ENCODE measurements around the gene LCA5.

Gene LCA5

DNA sequence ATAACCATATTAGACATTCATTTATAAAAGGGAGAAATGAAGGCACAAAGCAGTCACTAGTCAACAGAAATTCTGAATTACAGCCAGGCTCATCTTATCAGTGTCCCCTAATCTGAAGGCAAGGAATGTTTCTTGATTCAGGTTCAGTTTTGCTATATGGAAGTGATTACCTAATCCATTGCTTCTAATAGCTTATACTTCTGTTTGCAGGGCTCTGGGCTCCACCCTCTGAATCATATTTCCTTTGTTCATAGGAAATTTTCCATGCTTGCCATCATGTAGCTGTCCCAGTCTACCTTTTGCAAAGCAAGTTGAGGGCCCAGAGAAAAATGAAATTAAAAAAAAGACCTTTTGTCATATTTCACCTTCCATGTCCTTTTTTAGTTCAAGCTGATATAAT, 96.0 kb downstream of the LCA5 start:
- Histone ChIP-seq H3K36me3 (ENCODE audit: insufficient read depth, low read length) (no peaks in the 10 kb centered on the region), H2AFZ (ENCODE audit: low read depth, low read length) (no peak overlapping the region), H3K4me1 (ENCODE audit: insufficient read depth, low read length) (no peaks in the 10 kb centered on the region), H3K4me3 (ENCODE audit: low read length) (no peak overlapping the region), H3K27me3 (ENCODE audit: insufficient read depth, low read length) (no peaks in the 10 kb centered on the region), H3K9me3 (ENCODE audit: low read length) (no peaks in the 10 kb centered on the region)

DNA sequence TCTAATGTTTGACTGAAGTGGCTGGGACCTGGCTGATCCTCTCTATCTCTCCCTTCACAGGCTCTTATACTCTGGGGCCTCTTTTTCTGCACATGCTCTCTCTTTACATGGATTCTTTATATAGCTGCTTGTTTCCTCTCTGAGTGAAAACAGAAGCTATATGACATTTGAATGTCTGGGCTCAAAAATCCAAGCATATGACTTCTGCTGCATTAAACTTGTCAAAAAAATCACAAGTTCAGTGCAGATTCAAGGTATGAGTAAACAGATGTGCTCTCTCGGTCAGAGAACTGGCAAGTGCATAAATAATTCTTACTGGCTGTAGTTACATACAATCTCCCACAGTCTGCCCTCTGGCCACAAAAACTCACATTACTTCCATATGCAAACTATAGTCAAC, 96.6 kb downstream of the LCA5 start:
- Histone ChIP-seq H3K4me3 (ENCODE audit: low read length) (no peak overlapping the region), H3K27me3 (ENCODE audit: insufficient read depth, low read length) (no peaks in the 10 kb centered on the region), H3K4me1 (ENCODE audit: insufficient read depth, low read length) (no peaks in the 10 kb centered on the region), H3K9me3 (ENCODE audit: low read length) (no peaks in the 10 kb centered on the region), H3K36me3 (ENCODE audit: insufficient read depth, low read length) (no peaks in the 10 kb centered on the region), H2AFZ (ENCODE audit: low read depth, low read length) (no peak overlapping the region)

DNA sequence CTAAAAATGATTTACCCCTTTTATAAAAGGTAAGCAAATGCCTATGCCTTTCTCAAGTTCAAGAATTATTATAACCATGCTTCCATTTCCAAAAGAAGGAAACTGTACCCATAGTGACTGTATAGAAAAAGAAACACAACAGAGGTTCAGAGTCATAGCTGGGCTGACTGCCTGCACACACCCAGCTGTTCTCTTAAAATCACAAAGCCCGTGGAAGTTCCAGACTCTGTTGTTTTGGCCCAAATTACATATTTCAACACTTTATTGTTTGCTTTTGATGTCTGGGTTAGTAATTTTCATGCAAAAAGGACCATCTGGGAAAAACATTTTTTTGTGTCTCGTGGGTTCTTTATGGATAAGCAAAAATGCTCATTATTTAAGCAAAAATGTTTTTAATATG, 99.2 kb downstream of the LCA5 start:
- Histone ChIP-seq H2AFZ (ENCODE audit: low read depth, low read length) (no peak overlapping the region), H3K4me3 (ENCODE audit: low read length) (no peak overlapping the region), H3K36me3 (ENCODE audit: insufficient read depth, low read length) (no peaks in the 10 kb centered on the region), H3K27me3 (ENCODE audit: insufficient read depth, low read length) (no peaks in the 10 kb centered on the region), H3K9me3 (ENCODE audit: low read length) (no peaks in the 10 kb centered on the region), H3K4me1 (ENCODE audit: insufficient read depth, low read length) (no peaks in the 10 kb centered on the region)

DNA sequence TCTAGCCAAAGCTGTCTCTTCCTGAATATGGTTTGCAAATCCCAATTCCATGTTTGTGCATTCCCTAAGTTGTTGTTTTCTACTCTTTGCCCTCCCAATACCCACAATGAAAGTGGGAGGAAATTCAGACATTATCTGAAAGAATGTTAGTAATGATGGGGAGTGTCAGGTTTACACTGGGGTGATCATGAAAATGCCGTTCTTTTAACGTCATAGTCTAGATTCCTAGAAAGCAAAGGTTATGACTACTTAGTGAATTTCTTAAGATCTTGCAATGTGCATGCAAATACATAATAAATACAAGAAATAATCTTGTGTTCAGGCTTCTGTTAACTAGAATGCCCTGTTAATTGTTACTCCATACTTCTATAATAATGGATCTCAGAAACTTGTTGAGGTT, 101.0 kb downstream of the LCA5 start:
- H3K4me1 ChIP-seq (ENCODE audit: insufficient read depth, low read length) = no peaks in the 10 kb centered on the region
- H3K9me3 ChIP-seq (ENCODE audit: low read length) = no peaks in the 10 kb centered on the region
- H2AFZ ChIP-seq (ENCODE audit: low read depth, low read length) = no peak overlapping the region
- H3K4me3 ChIP-seq (ENCODE audit: low read length) = no peak overlapping the region
- H3K27me3 ChIP-seq (ENCODE audit: insufficient read depth, low read length) = no peaks in the 10 kb centered on the region
- no peaks in the 10 kb centered on the region for H3K36me3 ChIP-seq (ENCODE audit: insufficient read depth, low read length)

DNA sequence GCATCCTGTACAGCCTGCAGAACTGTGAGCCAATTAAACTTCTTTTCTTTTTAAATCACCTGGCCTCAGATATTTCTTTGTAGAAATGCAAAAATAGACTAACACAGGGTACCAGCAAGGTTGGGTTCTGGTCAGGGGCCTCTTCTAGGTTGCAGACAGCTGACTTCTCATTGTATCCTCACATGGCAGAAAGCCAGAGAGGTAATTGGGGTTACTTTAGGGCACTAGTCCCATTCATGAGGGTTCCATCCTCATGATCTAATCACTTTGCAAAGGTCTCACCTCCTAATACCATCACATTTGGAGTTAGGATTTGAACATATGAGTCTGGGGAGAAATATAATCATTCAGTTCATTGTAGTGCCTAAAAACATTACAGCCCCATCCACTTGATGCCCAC, 101.5 kb downstream of the LCA5 start:
- H3K4me3 ChIP-seq (ENCODE audit: low read length) = no peak overlapping the region
- H3K27me3 ChIP-seq (ENCODE audit: insufficient read depth, low read length) = no peaks in the 10 kb centered on the region
- no peaks in the 10 kb centered on the region for H3K4me1 ChIP-seq (ENCODE audit: insufficient read depth, low read length)
- H3K36me3 ChIP-seq (ENCODE audit: insufficient read depth, low read length) = no peaks in the 10 kb centered on the region
- no peaks in the 10 kb centered on the region for H3K9me3 ChIP-seq (ENCODE audit: low read length)
- H2AFZ ChIP-seq (ENCODE audit: low read depth, low read length) = no peak overlapping the region
